IMR-90 (cell line): Measurements from ENCODE around the gene SENP7. TPM values are rescaled to one million over a fixed set of nuclear protein-coding genes. Genes with fewer than 3 reads are reported as not detected.

ENCODE experiments used
- ATAC-seq: fragments of 200-7000 bp; cut with Tn5 transposase; 2 replicates; pipeline ENCODE4 v1.9.1; 2020; ENCODE audit warnings: low read depth, mild to moderate bottlenecking, moderate library complexity
- BruUV-seq: library from RNA; stranded (reverse); fragments of 400-500 nt; replicated peaks from 2 replicates; lab custom pipeline; 2021; lab: Mats Ljungman, UMichigan
- CTCF ChIA-PET: fragments of 300-600 bp; formaldehyde crosslinking; extraction: SDS; loops from one replicate; lab custom pipeline; 2021; ENCODE audit warnings: antibody characterized with exemption; lab: Yijun Ruan, JAX
- POLR2A ChIA-PET: fragments of 300-600 bp; sonication (Branson Sonifier 250); formaldehyde crosslinking; loops from one replicate; lab custom pipeline; 2022; ENCODE audit warnings: antibody characterized with exemption; ENCODE audit not compliant: unreplicated experiment; lab: Charles Lee
- DNase-seq: peaks from one replicate; pipeline ENCODE4 v3.0.0; 2013
- H2AFZ ChIP-seq: replicated peaks from 2 replicates; pipeline ENCODE3; 2013; ENCODE audit warnings: low read length, mild to moderate bottlenecking; ENCODE audit not compliant: poor library complexity
- H2AK5ac ChIP-seq: 2 replicates; pipeline ENCODE4 v1.6.1; 2013; ENCODE audit warnings: low read depth, low read length, inconsistent platforms
- H2AK9ac ChIP-seq: replicated peaks from 2 replicates; pipeline ENCODE3; 2013; ENCODE audit warnings: mild to moderate bottlenecking, low read depth, low read length, moderate library complexity; ENCODE audit not compliant: poor library complexity
- H2BK120ac ChIP-seq: 2 replicates; pipeline ENCODE4 v1.6.1; 2013; ENCODE audit warnings: low read depth, low read length, inconsistent platforms
- H2BK15ac ChIP-seq: 3 replicates; pipeline ENCODE4 v1.6.1; 2013; ENCODE audit warnings: low read depth, low read length, inconsistent platforms
- H2BK20ac ChIP-seq: 2 replicates; pipeline ENCODE4 v1.6.1; 2013; ENCODE audit warnings: low read depth, mild to moderate bottlenecking, inconsistent platforms, low read length, moderate library complexity
- H2BK5ac ChIP-seq: 2 replicates; pipeline ENCODE4 v1.6.1; 2013; ENCODE audit warnings: mild to moderate bottlenecking, low read depth, low read length, inconsistent platforms; ENCODE audit not compliant: poor library complexity, severe bottlenecking
- H3K14ac ChIP-seq: replicated peaks from 2 replicates; pipeline ENCODE4 v1.6.1; 2013; ENCODE audit warnings: low read depth, low read length, inconsistent platforms
- H3K18ac ChIP-seq: 2 replicates; pipeline ENCODE4 v1.6.1; 2013; ENCODE audit warnings: low read depth, low read length, control low read depth
- H3K23ac ChIP-seq: 2 replicates; pipeline ENCODE4 v1.6.1; 2013; ENCODE audit warnings: low read depth, low read length, inconsistent platforms
- H3K27ac ChIP-seq: 2 replicates; pipeline ENCODE4 v1.5.1; 2013; ENCODE audit warnings: mild to moderate bottlenecking, control low read depth, low read length; ENCODE audit not compliant: insufficient read depth
- H3K27me3 ChIP-seq: 2 replicates; pipeline ENCODE4 v1.6.1; 2013; ENCODE audit warnings: low read length; ENCODE audit not compliant: control insufficient read depth, insufficient read depth
- H3K36me3 ChIP-seq: 2 replicates; pipeline ENCODE4 v1.6.1; 2013; ENCODE audit warnings: low read length, mixed read lengths; ENCODE audit not compliant: control insufficient read depth, insufficient read depth
- H3K4ac ChIP-seq: 2 replicates; pipeline ENCODE4 v1.6.1; 2013; ENCODE audit warnings: low read depth, low read length, inconsistent platforms
- H3K4me1 ChIP-seq: 2 replicates; pipeline ENCODE4 v1.6.1; 2013; ENCODE audit warnings: low read length, mixed read lengths; ENCODE audit not compliant: control insufficient read depth, insufficient read depth
- H3K4me2 ChIP-seq: 2 replicates; pipeline ENCODE4 v1.6.1; 2013; ENCODE audit warnings: low read depth, mild to moderate bottlenecking, control low read depth, low read length, moderate library complexity
- H3K4me3 ChIP-seq: 2 replicates; pipeline ENCODE4 v1.5.1; 2013; ENCODE audit warnings: low read depth, mild to moderate bottlenecking, control low read depth, low read length, moderate library complexity; ENCODE audit not compliant: insufficient read depth
- H3K56ac ChIP-seq: 2 replicates; pipeline ENCODE4 v1.6.1; 2013; ENCODE audit warnings: low read length, inconsistent platforms; ENCODE audit not compliant: insufficient read depth; ENCODE audit errors: extremely low read depth
- H3K79me1 ChIP-seq, 2 experiments: 2 replicates each; pipeline ENCODE4 v1.6.1; 2013; ENCODE audit warnings: low read length in 2 of 2, inconsistent platforms in 1 of 2, low read depth in 1 of 2
- H3K9ac ChIP-seq: 2 replicates; pipeline ENCODE4 v1.6.1; 2013; ENCODE audit warnings: low read depth, low read length, control low read depth
- H3K9me1 ChIP-seq: 2 replicates; pipeline ENCODE4 v1.6.1; 2013; ENCODE audit warnings: low read length, inconsistent platforms; ENCODE audit not compliant: insufficient read depth
- H3K9me3 ChIP-seq: 2 replicates; pipeline ENCODE4 v1.6.1; 2013; ENCODE audit warnings: low read length; ENCODE audit not compliant: control insufficient read depth, insufficient read depth
- H4K20me1 ChIP-seq: 2 replicates; pipeline ENCODE4 v1.6.1; 2013; ENCODE audit warnings: low read length, inconsistent platforms; ENCODE audit not compliant: insufficient read depth
- H4K5ac ChIP-seq: 2 replicates; pipeline ENCODE4 v1.6.1; 2013; ENCODE audit warnings: mild to moderate bottlenecking, low read depth, low read length, control low read depth
- H4K8ac ChIP-seq, 2 experiments: 2 replicates each; pipeline ENCODE4 v1.6.1; 2013; ENCODE audit warnings: low read depth in 2 of 2, low read length in 2 of 2, control low read depth in 1 of 2, inconsistent platforms in 1 of 2
- H4K91ac ChIP-seq: 2 replicates; pipeline ENCODE4 v1.6.1; 2013; ENCODE audit warnings: low read depth, low read length, inconsistent platforms; ENCODE audit not compliant: insufficient read depth
- BHLHE40 ChIP-seq: fragments of 150-350 bp; IDR thresholded peaks from 2 replicates; pipeline ENCODE4 v1.6.1; 2016; ENCODE audit warnings: mild to moderate bottlenecking, low read depth, low read length
- CEBPB ChIP-seq: IDR thresholded peaks from 2 replicates; pipeline ENCODE4 v1.6.1; 2012; ENCODE audit warnings: low read depth, low read length, improper control_type of control experiment
- CHD1 ChIP-seq: IDR thresholded peaks from 2 replicates; pipeline ENCODE4 v1.6.1; 2012; ENCODE audit warnings: low read depth, low read length, improper control_type of control experiment
- FOS ChIP-seq: fragments of 150-350 bp; IDR thresholded peaks from 2 replicates; pipeline ENCODE4 v1.6.1; 2016; ENCODE audit warnings: low read depth, low read length
- MAFK ChIP-seq: IDR thresholded peaks from 2 replicates; pipeline ENCODE4 v1.6.1; 2012; ENCODE audit warnings: low read depth, low read length, improper control_type of control experiment
- MAZ ChIP-seq: IDR thresholded peaks from 2 replicates; pipeline ENCODE4 v1.6.1; 2012; ENCODE audit warnings: low read depth, mild to moderate bottlenecking, low read length, improper control_type of control experiment, moderate library complexity, borderline replicate concordance
- MXI1 ChIP-seq: IDR thresholded peaks from 2 replicates; pipeline ENCODE4 v1.6.1; 2012; ENCODE audit warnings: low read depth, mild to moderate bottlenecking, low read length, moderate library complexity, borderline replicate concordance
- NFE2L2 ChIP-seq: fragments of 150-350 bp; IDR thresholded peaks from 2 replicates; pipeline ENCODE4 v1.6.1; 2016; ENCODE audit warnings: low read depth, mild to moderate bottlenecking, low read length
- POLR2A ChIP-seq: IDR thresholded peaks from 2 replicates; pipeline ENCODE4 v1.6.1; 2012; ENCODE audit warnings: mild to moderate bottlenecking, low read depth, low read length
- RAD21 ChIP-seq: IDR thresholded peaks from 2 replicates; pipeline ENCODE4 v1.6.1; 2012; ENCODE audit warnings: low read length, improper control_type of control experiment
- RCOR1 ChIP-seq: IDR thresholded peaks from 2 replicates; pipeline ENCODE4 v1.6.1; 2012; ENCODE audit warnings: mild to moderate bottlenecking, low read length, improper control_type of control experiment; ENCODE audit not compliant: insufficient replicate concordance
- RFX5 ChIP-seq: IDR thresholded peaks from 2 replicates; pipeline ENCODE4 v1.8.0; 2012; ENCODE audit warnings: low read depth, mild to moderate bottlenecking, low read length, moderate library complexity
- SMC3 ChIP-seq: fragments of 150-350 bp; IDR thresholded peaks from 2 replicates; pipeline ENCODE4 v1.6.1; 2016; ENCODE audit warnings: low read depth, mild to moderate bottlenecking, antibody characterized with exemption, low read length, moderate library complexity
- WGBS, 2 experiments: methylation state at CpG; one replicate each; pipeline versions ENCODE4 v1.1.5 to v1.1.7; 2013; ENCODE audit warnings: missing lambda C conversion rate in 2 of 2; ENCODE audit not compliant: insufficient read length in 1 of 2; ENCODE audit errors: extremely low coverage in 2 of 2; 5-methylcytosine and 5-hydroxymethylcytosine counted together
- dilution Hi-C: fragments of 300-500 bp; cut with HindIII; formaldehyde crosslinking; loops from one replicate; pipeline ENCODE4 v1.14.3; 2018; ENCODE audit warnings: low sequenced_read_pairs; ENCODE audit not compliant: unreplicated experiment
- in situ Hi-C: fragments of 300-500 bp; cut with MboI; formaldehyde crosslinking; loops from 3 replicates; pipeline ENCODE4 v1.14.3; 2019; ENCODE audit warnings: low sequenced_read_pairs, inconsistent platforms, mixed read lengths
- intact Hi-C: fragments of 100-400 bp; cut with micrococcal nuclease; formaldehyde crosslinking; loops from 2 replicates; pipeline ENCODE4 v1.10.0; 2022
- polyA plus RNA-seq, 3 experiments: library from polyadenylated mRNA; depleted of rRNA; stranded (reverse); fragments of >200 nt; gene quantifications; 2 replicates each; pipeline ENCODE4 v1.2.3, GENCODE V29; 2012; ENCODE audit warnings: low replicate concordance in 1 of 3
- total RNA-seq: library from RNA; depleted of rRNA; stranded (reverse); fragments of >200 nt; gene quantifications from 2 replicates; pipeline ENCODE4 v1.2.3, GENCODE V29; 2012
- TF ChIP-seq, protein P1 (sequence below): fragments of 150-350 bp; IDR thresholded peaks from 2 replicates; pipeline ENCODE4 v1.6.1; 2016; ENCODE audit warnings: low read depth, mild to moderate bottlenecking, low read length, moderate library complexity, borderline replicate concordance
- TF ChIP-seq, protein P2 (sequence below): conservative IDR thresholded peaks from 2 replicates; pipeline ENCODE4 v1.5.1; 2012; ENCODE audit warnings: mild to moderate bottlenecking, low read depth, low read length, improper control_type of control experiment
- TF ChIP-seq, protein P3 (sequence below): fragments of 150-350 bp; IDR thresholded peaks from 2 replicates; pipeline ENCODE4 v1.6.1; 2017; ENCODE audit warnings: mild to moderate bottlenecking, antibody characterized with exemption, low read length, low read depth

The SENP7 gene
- total and polyA plus RNA-seq, 2 of the 4 experiments (the other 2 are of a cell fraction), result 5.5 to 8.4 TPM

DNA sequence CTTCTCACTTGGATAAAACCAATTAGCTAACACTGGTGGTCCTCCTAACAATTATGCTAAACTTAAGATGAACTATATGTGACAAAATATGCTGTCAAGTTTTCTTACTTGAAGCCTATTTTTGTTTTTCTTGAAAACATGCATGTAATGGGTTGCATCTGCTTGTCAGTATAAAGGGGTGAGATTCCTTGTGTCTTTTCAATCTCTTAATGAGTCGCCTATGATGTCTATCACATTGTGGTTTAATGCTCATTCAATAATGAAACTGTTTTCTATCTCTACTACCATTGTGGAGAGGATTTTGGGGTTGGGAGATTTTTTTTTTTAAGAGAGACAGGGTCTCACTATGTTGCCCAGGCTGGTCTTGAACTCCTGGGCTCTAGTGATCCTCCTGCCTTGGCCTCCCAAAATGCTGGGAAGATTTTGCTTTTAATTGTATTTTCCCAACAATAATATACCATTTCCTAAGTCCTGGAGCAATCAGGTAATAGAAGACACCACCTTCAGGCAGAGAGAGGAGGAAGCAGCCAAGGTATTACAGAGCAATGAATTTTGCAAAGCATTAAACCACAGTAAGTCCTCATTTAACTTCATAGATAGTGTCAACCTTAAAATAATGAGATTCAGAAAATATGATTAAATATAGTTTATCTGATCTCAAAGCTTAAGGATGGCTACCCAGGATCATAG lies 31.3 kb upstream of the SENP7 start:
- Histone ChIP-seq H3K9ac (no peak overlapping the region), H2BK5ac (no peak overlapping the region), H2BK120ac (no peak overlapping the region), H3K14ac (no peak overlapping the region), H3K4me2 (no peak overlapping the region), H3K27me3 (peaks cover 2% of the 10 kb centered on the region; the same call in 1 of the 2 replicates), H3K23ac (no peak overlapping the region), H2BK15ac (no peak overlapping the region), H3K9me1 (no peaks in the 10 kb centered on the region), H4K8ac (no peak overlapping the region), H2AK5ac (no peak overlapping the region), H3K56ac (no peak overlapping the region), H3K18ac (no peak overlapping the region), H3K27ac (no peak overlapping the region), H3K79me1 (no peaks in the 10 kb centered on the region), H4K91ac (no peak overlapping the region), H2BK20ac (no peak overlapping the region), H3K4ac (no peak overlapping the region), H2AFZ (no peak overlapping the region), H4K20me1 (no peaks in the 10 kb centered on the region), H3K4me3 (no peak overlapping the region), H3K4me1 (no peaks in the 10 kb centered on the region), H2AK9ac (no peak overlapping the region), H3K9me3 (no peaks in the 10 kb centered on the region), H4K5ac (no peak overlapping the region), H3K36me3 (no peaks in the 10 kb centered on the region)
- no CpG with 5 or more reads among the region's 1 CpG for WGBS, 2 experiments
- TF ChIP-seq MXI1, result no peak
- no peak for TF ChIP-seq CEBPB
- TF ChIP-seq SMC3, result no peak
- TF ChIP-seq BHLHE40, result no peak
- TF ChIP-seq FOS, result no peak
- TF ChIP-seq MAFK, result no peak
- TF ChIP-seq, protein P1, sequence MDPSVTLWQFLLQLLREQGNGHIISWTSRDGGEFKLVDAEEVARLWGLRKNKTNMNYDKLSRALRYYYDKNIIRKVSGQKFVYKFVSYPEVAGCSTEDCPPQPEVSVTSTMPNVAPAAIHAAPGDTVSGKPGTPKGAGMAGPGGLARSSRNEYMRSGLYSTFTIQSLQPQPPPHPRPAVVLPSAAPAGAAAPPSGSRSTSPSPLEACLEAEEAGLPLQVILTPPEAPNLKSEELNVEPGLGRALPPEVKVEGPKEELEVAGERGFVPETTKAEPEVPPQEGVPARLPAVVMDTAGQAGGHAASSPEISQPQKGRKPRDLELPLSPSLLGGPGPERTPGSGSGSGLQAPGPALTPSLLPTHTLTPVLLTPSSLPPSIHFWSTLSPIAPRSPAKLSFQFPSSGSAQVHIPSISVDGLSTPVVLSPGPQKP, result no peak
- TF ChIP-seq, protein P2, sequence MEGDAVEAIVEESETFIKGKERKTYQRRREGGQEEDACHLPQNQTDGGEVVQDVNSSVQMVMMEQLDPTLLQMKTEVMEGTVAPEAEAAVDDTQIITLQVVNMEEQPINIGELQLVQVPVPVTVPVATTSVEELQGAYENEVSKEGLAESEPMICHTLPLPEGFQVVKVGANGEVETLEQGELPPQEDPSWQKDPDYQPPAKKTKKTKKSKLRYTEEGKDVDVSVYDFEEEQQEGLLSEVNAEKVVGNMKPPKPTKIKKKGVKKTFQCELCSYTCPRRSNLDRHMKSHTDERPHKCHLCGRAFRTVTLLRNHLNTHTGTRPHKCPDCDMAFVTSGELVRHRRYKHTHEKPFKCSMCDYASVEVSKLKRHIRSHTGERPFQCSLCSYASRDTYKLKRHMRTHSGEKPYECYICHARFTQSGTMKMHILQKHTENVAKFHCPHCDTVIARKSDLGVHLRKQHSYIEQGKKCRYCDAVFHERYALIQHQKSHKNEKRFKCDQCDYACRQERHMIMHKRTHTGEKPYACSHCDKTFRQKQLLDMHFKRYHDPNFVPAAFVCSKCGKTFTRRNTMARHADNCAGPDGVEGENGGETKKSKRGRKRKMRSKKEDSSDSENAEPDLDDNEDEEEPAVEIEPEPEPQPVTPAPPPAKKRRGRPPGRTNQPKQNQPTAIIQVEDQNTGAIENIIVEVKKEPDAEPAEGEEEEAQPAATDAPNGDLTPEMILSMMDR, result no peak
- TF ChIP-seq, protein P3, sequence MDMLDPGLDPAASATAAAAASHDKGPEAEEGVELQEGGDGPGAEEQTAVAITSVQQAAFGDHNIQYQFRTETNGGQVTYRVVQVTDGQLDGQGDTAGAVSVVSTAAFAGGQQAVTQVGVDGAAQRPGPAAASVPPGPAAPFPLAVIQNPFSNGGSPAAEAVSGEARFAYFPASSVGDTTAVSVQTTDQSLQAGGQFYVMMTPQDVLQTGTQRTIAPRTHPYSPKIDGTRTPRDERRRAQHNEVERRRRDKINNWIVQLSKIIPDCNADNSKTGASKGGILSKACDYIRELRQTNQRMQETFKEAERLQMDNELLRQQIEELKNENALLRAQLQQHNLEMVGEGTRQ, result no peak
- TF ChIP-seq NFE2L2, result no peak
- no peak for TF ChIP-seq RAD21
- TF ChIP-seq RCOR1, result no peak
- no peak for TF ChIP-seq POLR2A
- no peak for TF ChIP-seq CHD1
- TF ChIP-seq RFX5, result no peak
- TF ChIP-seq MAZ, result no peak
- CTCF ChIA-PET, result no interaction called here
- intact Hi-C loops, result no loop called here
- DNase-seq (no peak), ATAC-seq (no peak)
- no TSS peak for BruUV-seq
- dilution Hi-C loops, result no loop called here
- POLR2A ChIA-PET, result no interaction called here
- in situ Hi-C loops, result no loop called here
